HS-5 (cell line): Measurements from ENCODE around the gene ST6GAL1.
"Not testable (repeated sequence)": the region's sequence is repeated elsewhere in the genome, so short reads cannot be mapped to it uniquely, and the experiment has no call there.

ENCODE experiments used
- DNase-seq: peaks from one replicate; pipeline ENCODE4 v3.0.0-alpha.2; 2012; ENCODE audit warnings: low read depth

ST6GAL1 gene

GRCh38 chr3:186994000-186994955 lies 64.0 kb downstream of the ST6GAL1 start:
- no peak for DNase-seq

GRCh38 chr3:186996356-186996755 lies 66.0 kb downstream of the ST6GAL1 start:
- no peak for DNase-seq

GRCh38 chr3:186997061-186997460 lies 66.7 kb downstream of the ST6GAL1 start:
- no peak for DNase-seq

GRCh38 chr3:186997473-186997939 lies 67.2 kb downstream of the ST6GAL1 start:
- no peak for DNase-seq

GRCh38 chr3:186998937-186999368 lies 68.6 kb downstream of the ST6GAL1 start:
- no peak for DNase-seq

GRCh38 chr3:187000711-187001151 lies 70.4 kb downstream of the ST6GAL1 start:
- DNase-seq = no peak

GRCh38 chr3:187002915-187003314 lies 72.6 kb downstream of the ST6GAL1 start:
- no peak for DNase-seq

GRCh38 chr3:187005827-187006481 lies 75.6 kb downstream of the ST6GAL1 start:
- DNase-seq = no peak

- DNase-seq = no peak
These were observed 76.7 kb downstream of the ST6GAL1 start for GRCh38 chr3:187006864-187007630.

- DNase-seq = not testable (repeated sequence)
These were observed 80.1 kb downstream of the ST6GAL1 start for GRCh38 chr3:187010382-187010781.

- no peak for DNase-seq
These were observed 81.6 kb downstream of the ST6GAL1 start for GRCh38 chr3:187011915-187012314.

- no peak for DNase-seq
These were observed 82.3 kb downstream of the ST6GAL1 start for GRCh38 chr3:187012609-187013051.

- DNase-seq = no peak
These were observed 82.9 kb downstream of the ST6GAL1 start for GRCh38 chr3:187013159-187013716.

GRCh38 chr3:187014417-187014864 lies 84.1 kb downstream of the ST6GAL1 start:
- DNase-seq = no peak

GRCh38 chr3:187015903-187016638 lies 85.7 kb downstream of the ST6GAL1 start:
- DNase-seq = no peak

- DNase-seq = no peak
These were observed 86.5 kb downstream of the ST6GAL1 start for GRCh38 chr3:187016639-187017345.

- no peak for DNase-seq
These were observed 87.3 kb downstream of the ST6GAL1 start for GRCh38 chr3:187017511-187018230.

GRCh38 chr3:187019542-187020072 lies 89.3 kb downstream of the ST6GAL1 start:
- no peak for DNase-seq

- DNase-seq = no peak
These were observed 90.0 kb downstream of the ST6GAL1 start for GRCh38 chr3:187020376-187020775.
